HCT116 (cell line): ENCODE results near the gene HDAC10. TPM values are rescaled to one million over a fixed set of nuclear protein-coding genes. Genes with fewer than 3 reads are reported as not detected.

Experiments used
- ATAC-seq: fragments of 200-7000 bp; cut with Tn5 transposase; 2 replicates; pipeline ENCODE4 v1.9.1; 2020; ENCODE audit warnings: mild to moderate bottlenecking, moderate library complexity
- BruUV-seq: library from RNA; stranded (reverse); fragments of 400-500 nt; replicated peaks from 2 replicates; lab custom pipeline; 2021; lab: Mats Ljungman, UMichigan
- CTCF ChIA-PET: fragments of 300-600 bp; sonication (Branson Sonifier 250); formaldehyde crosslinking; loops from one replicate; lab custom pipeline; 2021; ENCODE audit warnings: antibody characterized with exemption; lab: Charles Lee
- POLR2A ChIA-PET: fragments of 300-600, 350-600 bp; sonication (Branson Sonifier 250); formaldehyde crosslinking; loops from one replicate; lab custom pipeline; 2021; ENCODE audit warnings: antibody characterized with exemption; lab: Charles Lee
- RAD21 ChIA-PET, 2 experiments: fragments of 300-600 bp; sonication (Branson Sonifier 250); formaldehyde crosslinking; loops; one replicate each; lab custom pipeline; 2023; ENCODE audit warnings: low total read pairs in 2 of 2; ENCODE audit not compliant: uncharacterized antibody in 2 of 2, unreplicated experiment in 2 of 2, low non-redundant PET in 1 of 2; lab: Charles Lee
- DNase-seq: peaks from one replicate; pipeline ENCODE4 v3.0.0-alpha.2; 2010; ENCODE audit warnings: low read depth, low spot score
- H2AFZ ChIP-seq: fragments of 200-600 bp; shearing (Covaris generic), sonication (generic); 2 replicates; pipeline ENCODE4 v1.6.1; 2017; ENCODE audit warnings: low read depth, mixed run types, mixed read lengths, antibody characterized with exemption, low read length; ENCODE audit not compliant: poor library complexity, severe bottlenecking
- H3K27ac ChIP-seq: 2 replicates; pipeline ENCODE4 v1.5.1; 2012; ENCODE audit warnings: low read depth, low read length
- H3K27me3 ChIP-seq: fragments of 200-600 bp; sonication (generic); 2 replicates; pipeline ENCODE4 v1.6.1; 2016; ENCODE audit warnings: mixed run types, low read length, mixed read lengths; ENCODE audit not compliant: insufficient read depth
- H3K36me3 ChIP-seq, 2 experiments: fragments of 200-500 bp in 1 of 2; fragments of 200-600 bp in 1 of 2; sonication (Bioruptor generic) in 1 of 2; sonication (generic) in 1 of 2; 2 replicates each; pipeline versions ENCODE4 v1.5.1 to v1.6.1; 2014 to 2016; ENCODE audit warnings: low read length in 2 of 2, inconsistent platforms in 1 of 2, mixed read lengths in 1 of 2, mixed run types in 1 of 2; ENCODE audit not compliant: insufficient read depth in 2 of 2, control insufficient read depth in 1 of 2
- H3K4me1 ChIP-seq, 2 experiments: fragments of 200-600 bp in 1 of 2; sonication (generic) in 1 of 2; 2 replicates each; pipeline versions ENCODE4 v1.5.1 to v1.6.1; 2012 to 2017; ENCODE audit warnings: low read length in 2 of 2, inconsistent platforms in 1 of 2, mild to moderate bottlenecking in 1 of 2, mixed read lengths in 1 of 2, mixed run types in 1 of 2, moderate library complexity in 1 of 2; ENCODE audit not compliant: insufficient read depth in 2 of 2, control insufficient read depth in 1 of 2
- H3K4me2 ChIP-seq: fragments of 200-600 bp; sonication (generic); 2 replicates; pipeline ENCODE4 v1.6.1; 2017; ENCODE audit warnings: mixed run types, low read length, mixed read lengths
- H3K4me3 ChIP-seq, 2 experiments: fragments of 200-600 bp in 1 of 2; sonication (generic) in 1 of 2; replicated peaks in 1 of 2; 2 replicates each; pipeline ENCODE4 v1.5.1; 2011 to 2016; ENCODE audit warnings: low read length in 2 of 2, control low read depth in 1 of 2, low read depth in 1 of 2, mild to moderate bottlenecking in 1 of 2, mixed read lengths in 1 of 2, mixed run types in 1 of 2
- H3K79me2 ChIP-seq: fragments of 200-600 bp; sonication (generic); 2 replicates; pipeline ENCODE4 v1.6.1; 2017; ENCODE audit warnings: mild to moderate bottlenecking, mixed run types, low read length, moderate library complexity, mixed read lengths; ENCODE audit not compliant: insufficient read depth
- H3K9ac ChIP-seq: fragments of 200-600 bp; sonication (generic); 2 replicates; pipeline ENCODE4 v1.6.1; 2016; ENCODE audit warnings: low read length, mixed read lengths
- H3K9me2 ChIP-seq: fragments of 200-600 bp; sonication (generic), shearing (Covaris generic); 2 replicates; pipeline ENCODE4 v1.6.1; 2017; ENCODE audit warnings: mixed run types, mild to moderate bottlenecking, moderate library complexity; ENCODE audit not compliant: insufficient read depth
- H3K9me3 ChIP-seq, 2 experiments: fragments of 200-500 bp in 1 of 2; fragments of 200-600 bp in 1 of 2; sonication (Bioruptor generic) in 1 of 2; sonication (generic) in 1 of 2; 2 replicates each; pipeline ENCODE4 v1.6.1; 2014 to 2017; ENCODE audit warnings: low read length in 2 of 2, mixed read lengths in 2 of 2, inconsistent platforms in 1 of 2, low read depth in 1 of 2, mild to moderate bottlenecking in 1 of 2, mixed run types in 1 of 2, moderate library complexity in 1 of 2; ENCODE audit not compliant: control insufficient read depth in 1 of 2, insufficient read depth in 1 of 2
- H4K20me1 ChIP-seq: fragments of 200-600 bp; sonication (generic), shearing (Covaris generic); 2 replicates; pipeline ENCODE4 v1.6.1; 2017; ENCODE audit warnings: mixed run types, mild to moderate bottlenecking, moderate library complexity; ENCODE audit not compliant: insufficient read depth
- CBX3 ChIP-seq: IDR thresholded peaks from 2 replicates; pipeline ENCODE4 v1.6.1; 2012; ENCODE audit warnings: low read depth
- CTCF ChIP-seq, 3 experiments: fragments of 200-600 bp in 1 of 3; sonication (generic) in 1 of 3; IDR thresholded peaks in 2 of 3; conservative IDR thresholded peaks in 1 of 3; 2 replicates each; pipeline ENCODE4 v1.5.1; 2012 to 2017; ENCODE audit warnings: low read depth in 2 of 3, low read length in 2 of 3, antibody characterized with exemption in 1 of 3, borderline replicate concordance in 1 of 3, control low read depth in 1 of 3, mild to moderate bottlenecking in 1 of 3, mixed read lengths in 1 of 3, mixed run types in 1 of 3, moderate library complexity in 1 of 3; ENCODE audit not compliant: insufficient read depth in 1 of 3
- ELF1 ChIP-seq: IDR thresholded peaks from 2 replicates; pipeline ENCODE4 v1.6.1; 2012; ENCODE audit warnings: low read depth, borderline replicate concordance
- EZH2 ChIP-seq: fragments of 200-600 bp; sonication (generic); IDR thresholded peaks from 2 replicates; pipeline ENCODE4 v1.6.1; 2017; ENCODE audit warnings: antibody characterized with exemption, mixed run types
- EZH2phosphoT487 ChIP-seq: fragments of 200-600 bp; IDR thresholded peaks from 2 replicates; pipeline ENCODE4 v1.6.1; 2018; ENCODE audit warnings: antibody characterized with exemption, borderline replicate concordance
- POLR2A ChIP-seq: IDR thresholded peaks from 2 replicates; pipeline ENCODE4 v1.7.0; 2011; ENCODE audit warnings: borderline replicate concordance; ENCODE audit not compliant: insufficient read depth, insufficient read length; ENCODE audit errors: extremely low read depth
- POLR2AphosphoS5 ChIP-seq: IDR thresholded peaks from 2 replicates; pipeline ENCODE4 v1.6.1; 2011; ENCODE audit warnings: mild to moderate bottlenecking, low read depth, low read length, moderate library complexity
- REST ChIP-seq: IDR thresholded peaks from 2 replicates; pipeline ENCODE4 v1.6.1; 2012; ENCODE audit warnings: low read depth
- SP1 ChIP-seq: IDR thresholded peaks from 2 replicates; pipeline ENCODE4 v1.6.1; 2012; ENCODE audit warnings: low read depth
- SRF ChIP-seq: IDR thresholded peaks from 2 replicates; pipeline ENCODE4 v1.6.1; 2012; ENCODE audit warnings: low read depth
- ZFX ChIP-seq: fragments of 450-650 bp; IDR thresholded peaks from 2 replicates; pipeline ENCODE4 v1.6.1; 2017
- intact Hi-C: fragments of 100-400 bp; cut with micrococcal nuclease; formaldehyde crosslinking; loops from 2 replicates; pipeline ENCODE4 v1.10.0; 2022
- total RNA-seq: library from RNA; stranded (reverse); gene quantifications from one replicate; pipeline ENCODE4 v1.2.1, GENCODE V29; 2021; ENCODE audit not compliant: unreplicated experiment

The HDAC10 gene
- total RNA-seq, 1 experiment from 2014 or later, result 67.5 TPM

GRCh38 chr22:50224071-50224470 is 27.0 kb downstream of the HDAC10 start:
- BruUV-seq, result no TSS peak
- no peak overlapping the region for H3K4me2 ChIP-seq

GRCh38 chr22:50222508-50222907 is 28.6 kb downstream of the HDAC10 start:
- ChIA-PET RAD21 (no interaction called here), CTCF (no interaction called here), POLR2A (no interaction called here)
- Histone ChIP-seq H3K4me2 (no peak overlapping the region), H3K4me3 (no peak overlapping the region), H3K9me2 (no peaks in the 10 kb centered on the region), H3K79me2 (no peaks in the 10 kb centered on the region), H3K4me1 (peaks cover 0 to 8% of the 10 kb centered on the region in 2 experiments; a peak in 3 of 4 replicates), H3K9me3 (no peaks in the 10 kb centered on the region), H4K20me1 (no peaks in the 10 kb centered on the region), H3K27ac (no peak overlapping the region), H3K9ac (no peak overlapping the region), H2AFZ (no peak overlapping the region), H3K36me3 (peaks cover 21 to 40% of the 10 kb centered on the region in 2 experiments; a peak in 3 of 4 replicates), H3K27me3 (no peaks in the 10 kb centered on the region)
- DNase-seq (no peak), ATAC-seq (no peak)
- no peak for TF ChIP-seq EZH2phosphoT487
- TF ChIP-seq SRF, result no peak
- no peak for TF ChIP-seq ELF1
- no peak for TF ChIP-seq CTCF (IDR thresholded peaks at IDR 0.05 in 2 of 3, conservative IDR thresholded peaks at IDR 0.05 in 1 of 3; ENCODE audit: borderline replicate concordance in 1 of 3, insufficient read depth in 1 of 3, low read depth in 2 of 3, low read length in 2 of 3)
- TF ChIP-seq SP1, result no peak
- TF ChIP-seq POLR2AphosphoS5, result no peak
- TF ChIP-seq CBX3, result no peak
- TF ChIP-seq POLR2A, result no peak
- TF ChIP-seq REST, result no peak
- no peak for TF ChIP-seq ZFX
- no peak for TF ChIP-seq EZH2
- intact Hi-C loops, result no loop called here
- BruUV-seq, result no TSS peak

More at GRCh38 chr22:50224071-50224470, 27.0 kb downstream of the HDAC10 start:
- RAD21 ChIA-PET, result no interaction called here
- DNase-seq, result no peak
- H3K36me3 ChIP-seq, result peaks cover 17 to 36% of the 10 kb centered on the region in 2 experiments; a peak in 3 of 4 replicates
- no peak for ATAC-seq
- H3K4me3 ChIP-seq, result no peak overlapping the region
- no peak overlapping the region for H3K9ac ChIP-seq
- H3K27ac ChIP-seq, result no peak overlapping the region
- TF ChIP-seq CBX3, result no peak
- POLR2A ChIA-PET, result no interaction called here
- CTCF ChIA-PET, result no interaction called here
- H3K4me1 ChIP-seq, result peaks cover 0 to 8% of the 10 kb centered on the region in 2 experiments; a peak in 3 of 4 replicates
- no peaks in the 10 kb centered on the region for H3K9me3 ChIP-seq
- intact Hi-C loops, result no loop called here
- no peaks in the 10 kb centered on the region for H3K27me3 ChIP-seq
- H3K9me2 ChIP-seq, result no peaks in the 10 kb centered on the region
- H4K20me1 ChIP-seq, result no peaks in the 10 kb centered on the region
- no peaks in the 10 kb centered on the region for H3K79me2 ChIP-seq
- no peak overlapping the region for H2AFZ ChIP-seq
